AG09309 (cell line): ENCODE data around the gene CD4.

Source experiments
- DNase-seq: peaks from one replicate; pipeline ENCODE4 v3.0.0-alpha.2; 2010; ENCODE audit warnings: low read depth
- H3K4me3 ChIP-seq: 2 replicates; pipeline ENCODE4 v1.5.1; 2011; ENCODE audit warnings: mild to moderate bottlenecking, low read depth, low read length, moderate library complexity; ENCODE audit not compliant: control insufficient read depth
- CTCF ChIP-seq: IDR thresholded peaks from 2 replicates; pipeline ENCODE4 v1.5.1; 2011; ENCODE audit warnings: mild to moderate bottlenecking, low read depth, low read length, inconsistent platforms; ENCODE audit not compliant: insufficient read depth, control insufficient read depth; ENCODE audit errors: missing control alignments

The CD4 gene

DNA sequence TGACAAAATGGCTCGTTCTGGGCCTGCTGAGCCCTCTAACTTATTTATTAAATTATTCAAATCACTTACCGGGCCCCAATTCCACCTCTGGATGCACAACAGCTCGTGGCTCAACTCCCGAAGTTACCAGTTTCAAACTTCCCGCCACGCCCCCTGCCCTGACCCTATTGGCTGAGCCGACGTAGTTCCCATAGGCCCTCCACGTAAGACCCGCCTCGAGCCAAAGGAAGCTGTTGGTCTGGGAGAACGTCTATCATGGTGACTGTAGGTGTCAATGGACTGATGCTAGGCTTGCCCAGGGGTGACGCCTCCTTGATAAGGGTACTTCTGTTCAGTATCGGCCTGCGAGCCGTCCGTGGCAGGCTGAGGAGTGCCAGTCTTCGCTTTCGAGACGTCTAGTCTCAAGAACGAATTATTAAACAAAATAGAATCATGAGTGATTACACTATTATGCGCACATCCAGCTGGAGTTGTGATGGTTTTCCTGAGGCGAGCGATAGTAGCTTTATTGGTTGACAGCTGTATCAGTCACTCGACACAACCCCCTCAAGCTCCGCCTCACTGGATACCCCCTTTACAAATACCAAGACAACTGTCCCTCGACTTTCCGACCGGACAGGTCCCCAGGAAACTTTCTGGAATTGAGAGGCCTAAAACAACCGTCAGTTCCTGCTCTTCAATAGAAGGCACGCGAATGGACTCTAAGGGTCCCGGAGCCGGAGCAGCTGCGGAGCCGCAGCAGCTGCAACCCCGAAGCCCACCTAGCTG lies 62.0 kb downstream of the CD4 start, which contains the start of gene CDCA3:
TSS of gene CDCA3 (minus strand) at position 134 of the 768 bp plus-strand sequence. CDS start 334 bp downstream, outside the sequence.
- no peak for TF ChIP-seq CTCF
- peak within 1 kb of the TSS; percentile 82 for H3K4me3 ChIP-seq
- peak; percentile 95 for DNase-seq

GRCh38 chr12:6851921-6852650 lies 62.8 kb downstream of the CD4 start, which contains the start of gene USP5:
TSS of gene USP5 (plus strand) at chr12:6852150. CDS start at chr12:6852180, 30 bp downstream.
- peak within 1 kb of the TSS; percentile 82 for H3K4me3 ChIP-seq
- DNase-seq: peak; percentile 99

GRCh38 chr12:6852651-6853354 lies 63.5 kb downstream of the CD4 start:
- H3K4me3 ChIP-seq: peak overlapping the region; percentile 82
- no peak for DNase-seq
- no peak for TF ChIP-seq CTCF

More at GRCh38 chr12:6851921-6852650, 62.8 kb downstream of the CD4 start, which contains the start of gene USP5:
- TF ChIP-seq CTCF: no peak

DNA sequence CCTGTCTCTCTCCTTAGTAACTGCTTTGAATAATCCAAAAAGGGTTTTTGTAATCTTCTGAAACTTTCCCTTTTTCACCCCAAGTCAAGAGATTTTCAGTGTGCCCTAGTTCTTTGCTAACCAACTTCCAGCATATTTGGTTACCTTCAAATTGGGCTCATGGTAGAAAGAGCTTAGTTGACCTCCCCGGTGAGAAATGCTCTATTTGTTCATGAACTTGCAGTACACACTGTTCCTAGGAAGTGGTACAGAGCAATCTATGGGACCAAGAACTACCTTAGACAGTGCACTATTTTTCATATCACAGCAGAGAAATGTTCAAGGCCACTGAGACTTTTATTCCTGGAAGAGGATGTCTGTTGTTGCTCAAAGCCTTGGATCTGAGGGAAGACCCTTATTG lies 64.3 kb downstream of the CD4 start:
- no peak for DNase-seq
- no peak overlapping the region; the same call in 1 of the 2 replicates for H3K4me3 ChIP-seq
- no peak for TF ChIP-seq CTCF

DNA sequence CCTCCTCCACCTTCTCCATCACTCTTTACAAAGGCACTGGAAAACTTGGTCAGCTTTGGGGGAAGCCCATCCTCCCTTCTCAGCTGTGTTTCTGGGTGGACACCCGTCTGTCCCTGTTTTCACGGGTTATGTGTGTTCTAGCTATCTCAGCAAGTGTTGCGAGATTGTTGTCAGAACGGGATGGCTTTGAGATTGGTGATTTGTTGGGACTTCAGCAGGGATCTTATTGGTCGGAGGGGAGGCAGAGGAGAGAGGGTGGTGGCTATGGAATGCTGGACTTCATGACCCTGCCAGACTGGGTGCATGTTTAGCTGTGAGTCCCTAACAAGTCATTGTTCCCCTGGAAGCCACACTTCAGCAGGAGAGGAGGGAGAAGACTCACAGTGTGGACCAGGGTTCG lies 64.7 kb downstream of the CD4 start:
- H3K4me3 ChIP-seq: no peak overlapping the region
- DNase-seq: no peak
- no peak for TF ChIP-seq CTCF

GRCh38 chr12:6855322-6855721 lies 66.0 kb downstream of the CD4 start:
- TF ChIP-seq CTCF: no peak
- no peak for DNase-seq
- H3K4me3 ChIP-seq: no peak overlapping the region
